SK-N-SH treated with all-trans-retinoic acid at 6 μM for 48 hours (cell line): ENCODE results near the gene PLCB2.

Source experiments
- ARNTL ChIP-seq: fragments of 450-650 bp; formaldehyde crosslinking; IDR thresholded peaks from 2 replicates; pipeline ENCODE4 v1.5.0; 2020; ENCODE audit warnings: low read depth, mild to moderate bottlenecking, moderate library complexity, borderline replicate concordance
- BACH2 ChIP-seq: fragments of 250-450 bp; sonication (Bioruptor Pico); IDR thresholded peaks from 2 replicates; pipeline ENCODE4 v1.9.0; 2021; ENCODE audit warnings: mild to moderate bottlenecking, borderline replicate concordance
- CSDC2 ChIP-seq: fragments of 250-450 bp; sonication (Bioruptor Pico); IDR thresholded peaks from 2 replicates; pipeline ENCODE4 v1.5.0; 2020; ENCODE audit warnings: mild to moderate bottlenecking, moderate library complexity
- OSR1 ChIP-seq: fragments of 250-450 bp; sonication (Bioruptor Pico); IDR thresholded peaks from 2 replicates; pipeline ENCODE4 v1.8.0; 2022; ENCODE audit warnings: moderate library complexity, mild to moderate bottlenecking, inconsistent platforms
- ZC3H10 ChIP-seq: fragments of 250-450 bp; sonication (Bioruptor Pico); IDR thresholded peaks from 2 replicates; pipeline ENCODE4 v1.5.1; 2021; ENCODE audit warnings: mild to moderate bottlenecking, moderate library complexity
- ZFP3 ChIP-seq: fragments of 250-450 bp; sonication (Bioruptor Pico); IDR thresholded peaks from 2 replicates; pipeline ENCODE4 v1.5.0; 2020; ENCODE audit warnings: mild to moderate bottlenecking, moderate library complexity
- ZNF8 ChIP-seq: fragments of 450-650 bp; formaldehyde crosslinking; IDR thresholded peaks from 2 replicates; pipeline ENCODE4 v1.5.0; 2020; ENCODE audit warnings: mild to moderate bottlenecking, moderate library complexity
- TF ChIP-seq, protein P1 (sequence below): fragments of 250-450 bp; sonication (Bioruptor Pico); IDR thresholded peaks from 2 replicates; pipeline ENCODE4 v1.8.0; 2020; ENCODE audit warnings: mild to moderate bottlenecking, moderate library complexity, borderline replicate concordance
- TF ChIP-seq, protein P2 (sequence below): fragments of 250-450 bp; sonication (Bioruptor Pico); IDR thresholded peaks from 2 replicates; pipeline ENCODE4 v1.5.1; 2020; ENCODE audit warnings: low read depth, mild to moderate bottlenecking, moderate library complexity

DNA sequence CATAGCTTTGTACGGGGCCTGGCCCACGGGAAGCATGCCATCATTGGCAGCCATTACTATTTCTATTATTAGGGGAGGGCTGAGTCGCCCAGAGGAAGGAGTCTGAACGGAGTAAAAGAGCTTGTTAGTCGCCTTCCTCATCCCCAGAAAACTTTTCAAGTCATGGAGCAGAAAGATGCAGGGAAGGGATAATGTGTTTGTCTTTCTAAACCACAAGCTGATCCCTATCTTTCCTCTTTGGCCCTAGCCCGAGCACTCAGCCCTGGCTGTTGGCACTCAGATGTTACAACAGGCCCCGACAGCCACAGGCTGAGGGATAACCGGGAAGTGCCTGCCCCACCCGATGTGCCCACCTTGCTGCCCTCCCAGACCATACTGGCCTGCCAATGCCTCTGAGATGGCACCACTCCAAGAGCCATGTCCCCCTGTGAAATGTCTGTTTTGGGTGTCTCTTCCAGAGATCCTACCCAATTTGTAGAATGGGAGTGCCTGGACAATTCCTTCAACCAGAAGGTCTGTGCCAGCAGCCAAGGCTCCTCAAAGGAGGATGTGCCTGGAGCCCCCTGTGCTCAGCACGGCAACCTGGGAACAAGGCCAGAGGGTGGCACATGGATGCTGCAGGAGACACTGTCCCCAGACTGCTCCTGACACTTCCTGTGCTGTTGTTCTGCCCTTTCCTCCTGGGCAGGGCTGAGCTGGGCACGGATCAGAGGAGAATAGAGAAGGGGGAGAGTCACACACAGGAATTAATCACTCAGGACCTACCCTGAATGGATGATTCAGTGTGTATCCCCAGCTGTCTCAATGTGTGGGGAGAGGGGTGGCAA, 58.0 kb downstream of the PLCB2 start:
- TF ChIP-seq, protein P1, sequence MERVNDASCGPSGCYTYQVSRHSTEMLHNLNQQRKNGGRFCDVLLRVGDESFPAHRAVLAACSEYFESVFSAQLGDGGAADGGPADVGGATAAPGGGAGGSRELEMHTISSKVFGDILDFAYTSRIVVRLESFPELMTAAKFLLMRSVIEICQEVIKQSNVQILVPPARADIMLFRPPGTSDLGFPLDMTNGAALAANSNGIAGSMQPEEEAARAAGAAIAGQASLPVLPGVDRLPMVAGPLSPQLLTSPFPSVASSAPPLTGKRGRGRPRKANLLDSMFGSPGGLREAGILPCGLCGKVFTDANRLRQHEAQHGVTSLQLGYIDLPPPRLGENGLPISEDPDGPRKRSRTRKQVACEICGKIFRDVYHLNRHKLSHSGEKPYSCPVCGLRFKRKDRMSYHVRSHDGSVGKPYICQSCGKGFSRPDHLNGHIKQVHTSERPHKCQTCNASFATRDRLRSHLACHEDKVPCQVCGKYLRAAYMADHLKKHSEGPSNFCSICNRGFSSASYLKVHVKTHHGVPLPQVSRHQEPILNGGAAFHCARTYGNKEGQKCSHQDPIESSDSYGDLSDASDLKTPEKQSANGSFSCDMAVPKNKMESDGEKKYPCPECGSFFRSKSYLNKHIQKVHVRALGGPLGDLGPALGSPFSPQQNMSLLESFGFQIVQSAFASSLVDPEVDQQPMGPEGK (CRISPR knock-in tag) = no peak
- TF ChIP-seq, protein P2, sequence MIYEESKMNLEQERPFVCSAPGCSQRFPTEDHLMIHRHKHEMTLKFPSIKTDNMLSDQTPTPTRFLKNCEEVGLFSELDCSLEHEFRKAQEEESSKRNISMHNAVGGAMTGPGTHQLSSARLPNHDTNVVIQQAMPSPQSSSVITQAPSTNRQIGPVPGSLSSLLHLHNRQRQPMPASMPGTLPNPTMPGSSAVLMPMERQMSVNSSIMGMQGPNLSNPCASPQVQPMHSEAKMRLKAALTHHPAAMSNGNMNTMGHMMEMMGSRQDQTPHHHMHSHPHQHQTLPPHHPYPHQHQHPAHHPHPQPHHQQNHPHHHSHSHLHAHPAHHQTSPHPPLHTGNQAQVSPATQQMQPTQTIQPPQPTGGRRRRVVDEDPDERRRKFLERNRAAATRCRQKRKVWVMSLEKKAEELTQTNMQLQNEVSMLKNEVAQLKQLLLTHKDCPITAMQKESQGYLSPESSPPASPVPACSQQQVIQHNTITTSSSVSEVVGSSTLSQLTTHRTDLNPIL (CRISPR knock-in tag) = no peak
- TF ChIP-seq OSR1 (CRISPR knock-in tag) (no peak), ZC3H10 (no peak), BACH2 (CRISPR knock-in tag) (no peak), ARNTL (CRISPR knock-in tag) (no peak), ZFP3 (CRISPR knock-in tag) (no peak), CSDC2 (CRISPR knock-in tag) (no peak), ZNF8 (CRISPR knock-in tag) (no peak)
